ENCODE measurements around the gene JAKMIP2.

DNA sequence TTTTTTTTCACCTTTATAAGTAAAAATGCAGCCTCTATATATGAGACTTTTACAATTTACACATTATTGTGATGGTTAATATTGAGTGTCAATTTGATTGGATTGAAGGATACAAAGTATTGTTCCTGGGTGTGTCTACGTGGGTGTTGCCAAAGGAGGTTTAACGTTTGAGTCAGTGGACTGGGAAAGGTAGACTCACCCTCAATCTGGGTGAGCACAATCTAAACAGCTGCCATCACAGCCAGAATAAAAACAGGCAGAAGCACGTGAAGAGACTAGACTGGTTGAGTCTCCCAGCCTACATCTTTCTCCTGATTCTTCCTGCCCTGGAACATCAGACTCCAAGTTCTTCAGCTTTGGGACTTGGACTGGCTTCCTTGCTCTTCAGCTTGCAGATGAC is 139.9 kb downstream of the JAKMIP2 start:
- TF ChIP-seq JUND (IDR thresholded peaks at IDR 0.05) (no peak), FOSL2 (IDR thresholded peaks at IDR 0.05; ENCODE audit: borderline replicate concordance, low read depth) (no peak)
- TF ChIP-seq, protein P1, sequence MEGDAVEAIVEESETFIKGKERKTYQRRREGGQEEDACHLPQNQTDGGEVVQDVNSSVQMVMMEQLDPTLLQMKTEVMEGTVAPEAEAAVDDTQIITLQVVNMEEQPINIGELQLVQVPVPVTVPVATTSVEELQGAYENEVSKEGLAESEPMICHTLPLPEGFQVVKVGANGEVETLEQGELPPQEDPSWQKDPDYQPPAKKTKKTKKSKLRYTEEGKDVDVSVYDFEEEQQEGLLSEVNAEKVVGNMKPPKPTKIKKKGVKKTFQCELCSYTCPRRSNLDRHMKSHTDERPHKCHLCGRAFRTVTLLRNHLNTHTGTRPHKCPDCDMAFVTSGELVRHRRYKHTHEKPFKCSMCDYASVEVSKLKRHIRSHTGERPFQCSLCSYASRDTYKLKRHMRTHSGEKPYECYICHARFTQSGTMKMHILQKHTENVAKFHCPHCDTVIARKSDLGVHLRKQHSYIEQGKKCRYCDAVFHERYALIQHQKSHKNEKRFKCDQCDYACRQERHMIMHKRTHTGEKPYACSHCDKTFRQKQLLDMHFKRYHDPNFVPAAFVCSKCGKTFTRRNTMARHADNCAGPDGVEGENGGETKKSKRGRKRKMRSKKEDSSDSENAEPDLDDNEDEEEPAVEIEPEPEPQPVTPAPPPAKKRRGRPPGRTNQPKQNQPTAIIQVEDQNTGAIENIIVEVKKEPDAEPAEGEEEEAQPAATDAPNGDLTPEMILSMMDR (IDR thresholded peaks at IDR 0.05), result no peak
- TF ChIP-seq, protein P2, sequence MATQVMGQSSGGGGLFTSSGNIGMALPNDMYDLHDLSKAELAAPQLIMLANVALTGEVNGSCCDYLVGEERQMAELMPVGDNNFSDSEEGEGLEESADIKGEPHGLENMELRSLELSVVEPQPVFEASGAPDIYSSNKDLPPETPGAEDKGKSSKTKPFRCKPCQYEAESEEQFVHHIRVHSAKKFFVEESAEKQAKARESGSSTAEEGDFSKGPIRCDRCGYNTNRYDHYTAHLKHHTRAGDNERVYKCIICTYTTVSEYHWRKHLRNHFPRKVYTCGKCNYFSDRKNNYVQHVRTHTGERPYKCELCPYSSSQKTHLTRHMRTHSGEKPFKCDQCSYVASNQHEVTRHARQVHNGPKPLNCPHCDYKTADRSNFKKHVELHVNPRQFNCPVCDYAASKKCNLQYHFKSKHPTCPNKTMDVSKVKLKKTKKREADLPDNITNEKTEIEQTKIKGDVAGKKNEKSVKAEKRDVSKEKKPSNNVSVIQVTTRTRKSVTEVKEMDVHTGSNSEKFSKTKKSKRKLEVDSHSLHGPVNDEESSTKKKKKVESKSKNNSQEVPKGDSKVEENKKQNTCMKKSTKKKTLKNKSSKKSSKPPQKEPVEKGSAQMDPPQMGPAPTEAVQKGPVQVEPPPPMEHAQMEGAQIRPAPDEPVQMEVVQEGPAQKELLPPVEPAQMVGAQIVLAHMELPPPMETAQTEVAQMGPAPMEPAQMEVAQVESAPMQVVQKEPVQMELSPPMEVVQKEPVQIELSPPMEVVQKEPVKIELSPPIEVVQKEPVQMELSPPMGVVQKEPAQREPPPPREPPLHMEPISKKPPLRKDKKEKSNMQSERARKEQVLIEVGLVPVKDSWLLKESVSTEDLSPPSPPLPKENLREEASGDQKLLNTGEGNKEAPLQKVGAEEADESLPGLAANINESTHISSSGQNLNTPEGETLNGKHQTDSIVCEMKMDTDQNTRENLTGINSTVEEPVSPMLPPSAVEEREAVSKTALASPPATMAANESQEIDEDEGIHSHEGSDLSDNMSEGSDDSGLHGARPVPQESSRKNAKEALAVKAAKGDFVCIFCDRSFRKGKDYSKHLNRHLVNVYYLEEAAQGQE (IDR thresholded peaks at IDR 0.05; ENCODE audit: low read depth, low read length), result no peak
